HEK293 (cell line): ENCODE measurements around the gene ISOC1.

Source experiments
- ZNF24 ChIP-seq: fragments of 450-650 bp; formaldehyde crosslinking; IDR thresholded peaks from 2 replicates; pipeline ENCODE4 v1.5.1; 2016; ENCODE audit warnings: missing biosample characterization, missing genetic modification characterization
- ZNF670 ChIP-seq: fragments of 450-650 bp; formaldehyde crosslinking; IDR thresholded peaks from 2 replicates; pipeline ENCODE4 v1.5.1; 2016; ENCODE audit warnings: missing biosample characterization, missing genetic modification characterization, low read depth
- TF ChIP-seq, protein P1 (sequence below): fragments of 450-650 bp; formaldehyde crosslinking; IDR thresholded peaks from 2 replicates; pipeline ENCODE4 v1.5.1; 2016; ENCODE audit warnings: missing biosample characterization, missing genetic modification characterization, low read depth

GRCh38 chr5:129135633-129136032, 41.1 kb downstream of the ISOC1 start:
- TF ChIP-seq ZNF24 (tag by site-specific recombination) (no peak), ZNF670 (no peak)
- TF ChIP-seq, protein P1, sequence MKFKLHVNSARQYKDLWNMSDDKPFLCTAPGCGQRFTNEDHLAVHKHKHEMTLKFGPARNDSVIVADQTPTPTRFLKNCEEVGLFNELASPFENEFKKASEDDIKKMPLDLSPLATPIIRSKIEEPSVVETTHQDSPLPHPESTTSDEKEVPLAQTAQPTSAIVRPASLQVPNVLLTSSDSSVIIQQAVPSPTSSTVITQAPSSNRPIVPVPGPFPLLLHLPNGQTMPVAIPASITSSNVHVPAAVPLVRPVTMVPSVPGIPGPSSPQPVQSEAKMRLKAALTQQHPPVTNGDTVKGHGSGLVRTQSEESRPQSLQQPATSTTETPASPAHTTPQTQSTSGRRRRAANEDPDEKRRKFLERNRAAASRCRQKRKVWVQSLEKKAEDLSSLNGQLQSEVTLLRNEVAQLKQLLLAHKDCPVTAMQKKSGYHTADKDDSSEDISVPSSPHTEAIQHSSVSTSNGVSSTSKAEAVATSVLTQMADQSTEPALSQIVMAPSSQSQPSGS (tag by site-specific recombination), result no peak
